OCI-LY3 (cell line): ENCODE results near the gene LRGUK.
"Not testable (repeated sequence)": the region's sequence is repeated elsewhere in the genome, so short reads cannot be mapped to it uniquely, and the experiment has no call there.

Source experiments
- H2AFZ ChIP-seq: fragments of 200-600, 300-600 bp; shearing (Covaris generic); 2 replicates; pipeline ENCODE4 v1.6.0; 2014; ENCODE audit warnings: antibody characterized with exemption, low read depth, low read length
- H3K27ac ChIP-seq: fragments of 200-600, 300-600 bp; sonication (generic); 2 replicates; pipeline ENCODE4 v1.5.1; 2014; ENCODE audit warnings: mild to moderate bottlenecking, low read length, moderate library complexity, mixed read lengths
- H3K27me3 ChIP-seq: fragments of 200-600, 300-600 bp; sonication (generic); 2 replicates; pipeline ENCODE4 v1.6.1; 2014; ENCODE audit warnings: low read depth, low read length, mixed read lengths
- H3K36me3 ChIP-seq: fragments of 200-600, 300-600 bp; sonication (generic); replicated peaks from 2 replicates; pipeline ENCODE3; 2014; ENCODE audit warnings: low read depth, low read length, mixed read lengths
- H3K4me1 ChIP-seq: fragments of 300-600, 200-600 bp; sonication (generic); 2 replicates; pipeline ENCODE4 v1.6.1; 2014; ENCODE audit warnings: low read length, mixed read lengths
- H3K4me2 ChIP-seq: fragments of 200-600, 300-600 bp; sonication (generic); 2 replicates; pipeline ENCODE4 v1.6.1; 2014; ENCODE audit warnings: low read length, mixed read lengths
- H3K4me3 ChIP-seq: fragments of 300-600, 200-600 bp; sonication (generic); 2 replicates; pipeline ENCODE4 v1.5.1; 2014; ENCODE audit warnings: antibody characterized with exemption, mild to moderate bottlenecking, low read length, moderate library complexity
- H3K79me2 ChIP-seq: fragments of 300-600, 200-600 bp; shearing (Covaris generic); 2 replicates; pipeline ENCODE4 v1.6.1; 2014; ENCODE audit warnings: mild to moderate bottlenecking, low read length, mixed read lengths
- H3K9ac ChIP-seq: fragments of 300-600, 200-600 bp; shearing (Covaris generic); 2 replicates; pipeline ENCODE4 v1.6.0; 2014; ENCODE audit warnings: mild to moderate bottlenecking, low read length, moderate library complexity
- H3K9me3 ChIP-seq: fragments of 200-600, 300-600 bp; shearing (Covaris generic); 2 replicates; pipeline ENCODE4 v1.6.1; 2014; ENCODE audit warnings: low read length, mixed read lengths; ENCODE audit not compliant: insufficient read depth
- H4K20me1 ChIP-seq: fragments of 200-600, 300-600 bp; sonication (generic); 2 replicates; pipeline ENCODE4 v1.6.1; 2016; ENCODE audit warnings: low read length, mixed read lengths; ENCODE audit not compliant: insufficient read depth
- EZH2phosphoT487 ChIP-seq: fragments of 200-600 bp; shearing (Covaris generic); IDR thresholded peaks from 2 replicates; pipeline ENCODE4 v1.6.1; 2018; ENCODE audit warnings: antibody characterized with exemption, mixed run types, low read depth
- TF ChIP-seq, protein P1 (sequence below): fragments of 200-600, 300-600 bp; sonication (generic); IDR thresholded peaks from 2 replicates; pipeline ENCODE4 v1.5.1; 2014; ENCODE audit warnings: antibody characterized with exemption, low read length, low read depth

LRGUK gene

DNA sequence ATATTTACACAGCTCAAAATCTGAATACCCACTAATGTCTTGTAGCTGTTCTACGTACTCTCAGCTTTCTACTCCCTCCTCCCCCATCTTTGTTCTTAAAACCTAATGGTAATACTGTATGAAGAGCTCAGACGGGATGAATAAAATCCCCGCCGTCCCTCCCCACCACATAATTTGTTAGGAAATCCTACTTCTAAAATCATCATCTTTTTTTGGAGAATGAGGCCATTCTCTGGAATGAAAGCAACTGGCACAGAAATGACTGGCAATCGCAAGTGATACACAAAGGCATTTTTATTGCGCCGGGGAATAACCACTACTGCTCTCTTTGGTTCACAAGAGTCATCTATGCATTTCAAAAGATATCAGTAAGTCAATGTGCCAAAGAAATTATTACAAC lies 162.3 kb downstream of the LRGUK start:
- Histone ChIP-seq H3K4me3 (no peak overlapping the region), H3K79me2 (no peaks in the 10 kb centered on the region), H4K20me1 (no peaks in the 10 kb centered on the region), H3K36me3 (peaks cover 17% of the 10 kb centered on the region), H3K9me3 (no peaks in the 10 kb centered on the region), H3K4me2 (no peak overlapping the region), H3K9ac (no peak overlapping the region), H3K27me3 (no peaks in the 10 kb centered on the region), H3K4me1 (peaks cover 14% of the 10 kb centered on the region), H2AFZ (no peak overlapping the region), H3K27ac (no peak overlapping the region)
- TF ChIP-seq, protein P1, sequence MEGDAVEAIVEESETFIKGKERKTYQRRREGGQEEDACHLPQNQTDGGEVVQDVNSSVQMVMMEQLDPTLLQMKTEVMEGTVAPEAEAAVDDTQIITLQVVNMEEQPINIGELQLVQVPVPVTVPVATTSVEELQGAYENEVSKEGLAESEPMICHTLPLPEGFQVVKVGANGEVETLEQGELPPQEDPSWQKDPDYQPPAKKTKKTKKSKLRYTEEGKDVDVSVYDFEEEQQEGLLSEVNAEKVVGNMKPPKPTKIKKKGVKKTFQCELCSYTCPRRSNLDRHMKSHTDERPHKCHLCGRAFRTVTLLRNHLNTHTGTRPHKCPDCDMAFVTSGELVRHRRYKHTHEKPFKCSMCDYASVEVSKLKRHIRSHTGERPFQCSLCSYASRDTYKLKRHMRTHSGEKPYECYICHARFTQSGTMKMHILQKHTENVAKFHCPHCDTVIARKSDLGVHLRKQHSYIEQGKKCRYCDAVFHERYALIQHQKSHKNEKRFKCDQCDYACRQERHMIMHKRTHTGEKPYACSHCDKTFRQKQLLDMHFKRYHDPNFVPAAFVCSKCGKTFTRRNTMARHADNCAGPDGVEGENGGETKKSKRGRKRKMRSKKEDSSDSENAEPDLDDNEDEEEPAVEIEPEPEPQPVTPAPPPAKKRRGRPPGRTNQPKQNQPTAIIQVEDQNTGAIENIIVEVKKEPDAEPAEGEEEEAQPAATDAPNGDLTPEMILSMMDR: no peak
- TF ChIP-seq EZH2phosphoT487: no peak

DNA sequence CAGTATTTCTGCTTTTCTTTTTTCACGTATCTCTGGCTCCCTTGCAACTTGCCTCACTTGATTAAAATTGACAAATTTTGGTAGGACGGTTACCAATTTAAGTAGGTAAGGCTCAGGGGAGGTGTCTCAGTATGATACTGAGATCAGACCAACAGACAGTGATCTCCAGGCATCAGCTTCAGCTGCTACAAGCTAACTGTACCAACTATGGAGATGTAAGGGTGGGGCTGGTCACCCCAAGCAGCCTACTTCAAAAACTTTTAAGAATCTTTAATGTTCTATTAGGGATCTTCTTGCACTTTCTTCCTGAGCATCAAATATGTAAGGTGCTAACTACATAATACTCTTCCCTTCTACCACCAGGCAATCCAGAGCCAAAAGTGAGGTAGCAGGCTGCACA lies 162.7 kb downstream of the LRGUK start:
- no peak overlapping the region for H2AFZ ChIP-seq
- H3K27me3 ChIP-seq: no peaks in the 10 kb centered on the region
- H3K79me2 ChIP-seq: no peaks in the 10 kb centered on the region
- H3K9me3 ChIP-seq: no peaks in the 10 kb centered on the region
- peaks cover 14% of the 10 kb centered on the region for H3K4me1 ChIP-seq
- TF ChIP-seq, protein P1: no peak
- TF ChIP-seq EZH2phosphoT487: no peak
- H3K27ac ChIP-seq: no peak overlapping the region
- no peak overlapping the region for H3K4me2 ChIP-seq
- no peaks in the 10 kb centered on the region for H4K20me1 ChIP-seq
- peaks cover 22% of the 10 kb centered on the region for H3K36me3 ChIP-seq
- no peak overlapping the region for H3K9ac ChIP-seq
- H3K4me3 ChIP-seq: no peak overlapping the region

DNA sequence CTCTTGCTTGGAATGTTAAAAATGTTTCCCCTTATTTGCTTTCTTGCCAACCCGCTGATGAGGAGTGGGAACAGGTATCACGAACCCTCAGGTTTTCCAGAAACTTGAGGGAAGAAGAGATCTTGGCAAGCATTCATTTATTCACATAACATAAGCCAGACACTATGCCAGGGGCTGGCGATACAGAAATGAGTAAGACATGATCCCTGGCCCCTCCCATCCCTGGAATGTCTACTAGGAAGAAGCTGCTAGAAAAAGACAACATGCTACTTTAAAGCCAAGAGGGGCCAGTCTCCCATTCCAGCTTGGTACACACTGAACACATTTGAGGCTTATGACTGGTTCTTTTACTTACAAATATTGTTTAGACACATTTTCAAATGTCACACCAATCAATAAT lies 163.1 kb downstream of the LRGUK start:
- Histone ChIP-seq H3K4me1 (peaks cover 14% of the 10 kb centered on the region), H3K9me3 (no peaks in the 10 kb centered on the region), H3K4me3 (no peak overlapping the region), H2AFZ (no peak overlapping the region), H3K27me3 (no peaks in the 10 kb centered on the region), H3K36me3 (peaks cover 26% of the 10 kb centered on the region), H3K79me2 (no peaks in the 10 kb centered on the region), H3K9ac (no peak overlapping the region), H3K27ac (no peak overlapping the region), H4K20me1 (no peaks in the 10 kb centered on the region), H3K4me2 (no peak overlapping the region)
- TF ChIP-seq, protein P1: no peak
- TF ChIP-seq EZH2phosphoT487: no peak

DNA sequence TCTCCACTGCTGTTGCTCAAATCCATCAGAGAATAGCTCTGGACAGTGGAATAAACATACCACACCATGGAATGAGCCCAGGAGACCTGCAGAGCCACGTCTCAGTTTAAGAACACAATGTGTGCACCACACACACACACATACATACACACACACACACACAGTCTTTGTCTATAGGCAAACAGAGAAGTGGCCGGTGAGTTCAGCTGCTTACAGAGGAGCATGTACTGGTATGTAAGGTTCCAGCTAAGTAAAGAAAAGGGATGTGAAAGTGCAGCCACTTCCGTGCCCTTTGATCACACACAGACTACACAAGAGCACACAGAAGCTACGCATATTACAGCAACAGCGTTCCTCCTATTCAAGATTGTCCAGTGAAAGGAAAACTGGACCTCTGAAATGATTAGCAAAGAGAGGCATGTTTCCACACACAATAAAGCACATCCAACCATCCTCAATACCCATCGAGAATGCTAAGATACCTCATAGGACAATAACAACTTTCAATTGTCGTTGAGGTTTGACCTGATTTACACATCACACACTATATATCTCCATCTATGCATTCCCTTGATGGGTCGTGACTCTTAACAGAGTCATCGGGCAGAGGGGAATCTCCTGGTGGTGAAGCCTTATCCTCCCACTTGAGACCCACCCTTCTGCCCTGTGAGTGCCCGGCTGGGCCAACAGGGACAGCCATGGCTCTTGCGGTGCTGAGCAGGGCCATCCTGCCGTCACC lies 166.0 kb downstream of the LRGUK start:
- no peaks in the 10 kb centered on the region for H3K79me2 ChIP-seq
- no peaks in the 10 kb centered on the region for H4K20me1 ChIP-seq
- peak overlapping the region; percentile 65 for H3K4me2 ChIP-seq
- no peak overlapping the region for H2AFZ ChIP-seq
- no peaks in the 10 kb centered on the region for H3K9me3 ChIP-seq
- H3K9ac ChIP-seq: peak overlapping the region; percentile 14; the same call in 1 of the 2 replicates
- H3K4me1 ChIP-seq: peaks cover 14% of the 10 kb centered on the region
- peaks cover 37% of the 10 kb centered on the region for H3K36me3 ChIP-seq
- peak overlapping the region; percentile 32; the same call in 1 of the 2 replicates for H3K27ac ChIP-seq
- no peaks in the 10 kb centered on the region for H3K27me3 ChIP-seq
- peak overlapping the region; percentile 46; the same call in 1 of the 2 replicates for H3K4me3 ChIP-seq
- TF ChIP-seq EZH2phosphoT487: no peak
- TF ChIP-seq, protein P1: no peak

DNA sequence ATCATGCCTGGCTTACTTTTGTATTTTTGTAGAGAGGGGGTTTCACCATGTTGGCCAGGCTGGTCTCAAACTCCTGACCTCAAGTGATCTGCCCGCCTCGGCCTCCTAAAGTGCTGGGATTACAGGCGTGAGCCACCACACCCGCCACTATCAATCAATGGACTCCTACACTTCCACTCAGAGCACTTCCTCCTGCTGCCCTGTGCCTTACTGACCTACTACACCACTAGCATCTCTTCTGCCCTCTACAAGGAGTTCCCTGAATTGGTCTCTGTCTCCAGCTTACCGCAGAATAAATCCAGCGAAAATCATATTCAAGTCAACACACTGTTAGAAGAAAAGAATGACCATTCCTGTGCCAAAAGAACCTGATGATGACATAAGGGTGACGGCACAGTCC lies 168.8 kb downstream of the LRGUK start:
- H3K27ac ChIP-seq, H2AFZ ChIP-seq, H3K79me2 ChIP-seq, H4K20me1 ChIP-seq, H3K4me3 ChIP-seq, H3K4me2 ChIP-seq, H3K27me3 ChIP-seq, H3K9me3 ChIP-seq, H3K9ac ChIP-seq: not testable (repeated sequence)
- Histone ChIP-seq H3K36me3 (peaks cover 50% of the 10 kb centered on the region), H3K4me1 (peaks cover 26% of the 10 kb centered on the region)
